Esophagus muscularis mucosa (tissue), 4 donors: ENCODE data around the gene KIRREL3. TPM values are rescaled to one million over a fixed set of nuclear protein-coding genes. Genes with fewer than 3 reads are reported as not detected.
A peak's percentile ranks its signal among the peaks of the same experiment; 100 is the strongest.

Source experiments
- DNase-seq: peaks from one replicate; pipeline ENCODE4 v3.0.0-alpha.2; 2017; ENCODE audit errors: extremely low spot score
- H3K27ac ChIP-seq, 4 donors: fragments of 200-600 bp; sonication (generic); replicated peaks in 1 of 4; 1 replicate in 3 of 4; 2 replicates in 1 of 4; pipeline ENCODE4 v1.5.1; 2016 to 2019; ENCODE audit warnings: mild to moderate bottlenecking in 1 of 4
- H3K27me3 ChIP-seq, 4 donors: fragments of 200-600 bp; sonication (generic); one replicate each; pipeline versions ENCODE4 v1.5.1 to v1.6.0; 2016 to 2019
- H3K36me3 ChIP-seq, 4 donors: fragments of 200-600 bp; sonication (generic); one replicate each; pipeline ENCODE4 v1.5.1; 2016 to 2019
- H3K4me1 ChIP-seq, 4 donors: fragments of 200-600 bp; sonication (generic); one replicate each; pipeline ENCODE4 v1.5.1; 2016 to 2019
- H3K4me3 ChIP-seq, 4 donors: fragments of 200-600 bp; sonication (generic); 1 replicate in 2 of 4; 2 replicates in 2 of 4; pipeline ENCODE4 v1.5.1; 2016 to 2019; ENCODE audit warnings: mild to moderate bottlenecking in 4 of 4, moderate library complexity in 1 of 4
- H3K9me3 ChIP-seq, 4 donors: fragments of 200-600 bp; sonication (generic); 1 replicate in 3 of 4; 2 replicates in 1 of 4; pipeline ENCODE4 v1.5.1; 2016 to 2019
- CTCF ChIP-seq, 3 experiments: fragments of 200-600 bp in 2 of 3; fragments of 450-650 bp in 1 of 3; sonication (generic) in 2 of 3; IDR thresholded peaks; one replicate each; pipeline ENCODE4 v1.5.1; 2017 to 2019; ENCODE audit warnings: antibody characterized with exemption in 3 of 3, mild to moderate bottlenecking in 2 of 3, moderate library complexity in 1 of 3
- EP300 ChIP-seq: sonication (generic); formaldehyde crosslinking; IDR thresholded peaks from one replicate; pipeline ENCODE4 v1.6.1; 2017; ENCODE audit warnings: antibody characterized with exemption
- POLR2A ChIP-seq: fragments of 450-650 bp; IDR thresholded peaks from one replicate; pipeline ENCODE4 v1.6.1; 2017; ENCODE audit warnings: antibody characterized with exemption, moderate library complexity, mild to moderate bottlenecking, low read depth
- POLR2AphosphoS5 ChIP-seq, 2 donors: sonication (generic); formaldehyde crosslinking; IDR thresholded peaks; one replicate each; pipeline ENCODE4 v1.6.1; 2017; ENCODE audit warnings: antibody characterized with exemption in 2 of 2
- WGBS: methylation state at CpG from one replicate; pipeline ENCODE4 v1.1.5; 2018; 5-methylcytosine and 5-hydroxymethylcytosine counted together
- intact Hi-C: fragments of 100-400 bp; cut with DNase I; formaldehyde crosslinking; loops from one replicate; pipeline ENCODE4 v1.15.1; 2023
- total RNA-seq, 4 donors: library from RNA; depleted of rRNA; stranded (reverse); fragments of >200 nt; gene quantifications; one replicate each; pipeline versions ENCODE4 v1.1.0 to v1.2.1, GENCODE V29; 2016

KIRREL3 gene
- 1 to 10 TPM; 1.7 to 6.5 (median 3.1) TPM for total RNA-seq

DNA sequence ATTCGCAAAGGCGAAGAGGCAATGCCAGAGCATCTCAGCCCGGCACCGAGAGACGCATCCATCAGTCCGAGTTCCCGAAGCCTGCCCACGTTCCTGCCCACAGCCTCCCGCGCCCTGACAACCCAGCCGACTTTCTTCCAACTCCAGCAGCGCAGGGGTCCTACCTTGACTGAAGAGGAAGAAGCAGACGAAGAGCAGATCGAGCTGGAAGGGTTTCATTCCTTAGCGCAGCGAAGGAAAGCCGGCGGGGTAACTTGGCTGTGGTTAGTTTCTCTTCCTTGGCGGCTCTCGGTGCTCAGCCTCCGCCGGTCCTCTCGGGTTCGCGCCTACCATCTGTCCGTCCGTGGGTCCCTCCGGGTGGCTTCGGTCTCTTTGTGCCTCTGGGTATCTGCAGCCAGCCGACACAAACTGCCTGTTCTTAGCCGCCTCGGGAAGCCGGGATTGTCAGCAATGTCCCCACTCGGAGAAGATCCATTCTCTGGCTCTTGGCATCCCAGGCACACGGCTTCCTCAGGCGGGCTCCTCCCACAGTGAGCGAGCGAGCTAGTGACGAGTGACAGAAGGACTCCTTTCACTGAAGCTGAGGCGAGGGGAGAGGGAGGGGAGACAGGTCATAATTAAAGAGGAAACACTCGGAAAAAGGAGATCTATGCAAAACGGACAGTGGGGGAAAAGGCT, at the start of gene KIRREL3:
Gene KIRREL3, minus strand, starts transcription at position 480 of the 678 bp plus-strand sequence.
- peaks cover 0 to 100% (median 37%) of the 10 kb centered on the region in 4 donors for H3K27me3 ChIP-seq
- 1% methylated on average over 37 of the region's 42 CpGs for WGBS
- TF ChIP-seq POLR2A, result no peak
- no peak for TF ChIP-seq EP300
- no peak for TF ChIP-seq POLR2AphosphoS5 (IDR thresholded peaks at IDR 0.05)
- DNase-seq, result no peak
- peak within 1 kb of the TSS; percentile 43 to 55 (median 45) for H3K4me3 ChIP-seq
- intact Hi-C loops, result no loop called here
- H3K9me3 ChIP-seq, result no peaks in the 10 kb centered on the region
- H3K27ac ChIP-seq, result peak within 1 kb of the TSS in 1 of 4 donors; percentile 33
- no peaks in the 10 kb centered on the region for H3K36me3 ChIP-seq
- peaks cover 11 to 28% (median 21%) of the 10 kb centered on the region in 4 donors for H3K4me1 ChIP-seq

DNA sequence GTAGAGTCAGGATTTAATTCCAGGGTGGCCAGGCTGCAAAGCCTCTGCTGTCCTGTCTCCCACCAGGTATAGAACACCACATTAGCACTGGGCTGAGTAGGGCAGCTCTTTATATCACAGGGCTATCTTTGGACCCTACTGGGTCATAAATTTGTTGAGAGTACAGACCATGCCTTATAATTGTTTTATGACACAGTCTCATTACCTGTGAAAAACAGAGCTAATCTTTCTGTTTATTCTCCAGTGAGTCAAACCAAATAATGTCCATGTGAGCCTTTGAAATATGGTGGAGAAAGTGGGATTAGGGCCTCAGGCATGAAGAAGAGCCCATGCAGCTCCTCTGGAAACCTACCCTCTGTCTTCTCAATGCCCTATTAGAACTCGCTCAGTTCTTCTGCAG, 49.6 kb upstream of the KIRREL3 start:
- 90% methylated on average over 1 of the region's 1 CpG for WGBS
- Histone ChIP-seq H3K4me3 (no peak overlapping the region), H3K36me3 (no peaks in the 10 kb centered on the region), H3K27ac (no peak overlapping the region), H3K27me3 (no peaks in the 10 kb centered on the region), H3K4me1 (no peaks in the 10 kb centered on the region), H3K9me3 (no peaks in the 10 kb centered on the region)
- TF ChIP-seq CTCF (IDR thresholded peaks at IDR 0.05) (no peak), EP300 (no peak)
- DNase-seq, result no peak
- intact Hi-C loops, result no loop called here

DNA sequence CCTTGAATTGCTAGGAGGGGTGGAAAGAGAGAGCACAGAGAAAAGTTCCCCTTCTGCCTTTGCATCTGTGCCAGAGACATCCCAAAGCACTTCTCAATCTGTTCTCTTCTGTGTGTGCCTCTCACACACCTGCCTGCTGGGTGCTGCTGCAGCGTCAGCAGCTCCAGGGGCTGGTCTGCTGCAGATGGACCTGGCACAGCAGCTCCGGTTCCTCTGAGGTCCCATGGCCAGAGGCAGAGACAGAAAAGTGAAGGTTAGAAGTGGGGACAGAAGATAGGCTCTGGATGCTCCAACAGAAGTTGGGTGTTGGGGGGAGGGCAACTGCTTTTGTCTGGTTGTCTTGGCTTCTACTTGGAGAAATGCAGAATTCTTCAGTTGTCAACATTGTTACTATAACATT, 48.9 kb upstream of the KIRREL3 start:
- no peak for TF ChIP-seq POLR2A
- no peak for TF ChIP-seq CTCF (IDR thresholded peaks at IDR 0.05)
- no peak for TF ChIP-seq POLR2AphosphoS5 (IDR thresholded peaks at IDR 0.05)
- no peak for TF ChIP-seq EP300
- H3K4me1 ChIP-seq, result no peaks in the 10 kb centered on the region
- no peaks in the 10 kb centered on the region for H3K36me3 ChIP-seq
- no peak for DNase-seq
- H3K27ac ChIP-seq, result no peak overlapping the region
- 85% methylated on average over 2 of the region's 2 CpGs for WGBS
- intact Hi-C loops, result no loop called here
- no peaks in the 10 kb centered on the region for H3K9me3 ChIP-seq
- H3K27me3 ChIP-seq, result no peaks in the 10 kb centered on the region
- no peak overlapping the region for H3K4me3 ChIP-seq

GRCh38 chr11:127044535-127044934, 44.0 kb upstream of the KIRREL3 start:
- intact Hi-C loops, result no loop called here
- no peaks in the 10 kb centered on the region for H3K27me3 ChIP-seq
- H3K4me3 ChIP-seq, result no peak overlapping the region
- 75% methylated on average over 1 of the region's 1 CpG for WGBS
- DNase-seq, result no peak
- no peak for TF ChIP-seq POLR2A
- TF ChIP-seq POLR2AphosphoS5 (IDR thresholded peaks at IDR 0.05), result no peak
- no peak for TF ChIP-seq CTCF (IDR thresholded peaks at IDR 0.05)
- TF ChIP-seq EP300, result no peak
- H3K4me1 ChIP-seq, result no peaks in the 10 kb centered on the region
- no peaks in the 10 kb centered on the region for H3K9me3 ChIP-seq
- no peaks in the 10 kb centered on the region for H3K36me3 ChIP-seq
- no peak overlapping the region for H3K27ac ChIP-seq

DNA sequence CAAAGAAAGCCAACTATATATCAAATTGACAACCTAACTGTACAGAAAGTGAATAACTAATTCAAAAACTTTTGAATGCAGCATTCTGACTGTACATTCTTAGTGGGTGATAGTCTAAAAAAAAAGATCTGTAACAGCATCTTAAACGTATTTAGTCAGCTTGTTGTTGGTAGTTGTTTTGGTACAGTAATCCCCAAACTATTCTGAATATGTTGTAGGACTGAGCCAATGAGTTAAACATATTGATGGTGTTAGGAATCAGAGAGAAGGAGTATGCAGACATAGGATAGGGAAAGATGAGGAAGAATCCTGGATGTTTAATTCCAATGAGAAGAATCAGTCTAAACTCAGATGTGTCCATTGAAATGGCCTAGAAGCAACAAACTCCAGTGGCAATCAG, 41.9 kb upstream of the KIRREL3 start:
- no peaks in the 10 kb centered on the region for H3K36me3 ChIP-seq
- no peak overlapping the region for H3K4me3 ChIP-seq
- no peaks in the 10 kb centered on the region for H3K9me3 ChIP-seq
- H3K4me1 ChIP-seq, result no peaks in the 10 kb centered on the region
- no peak for DNase-seq
- WGBS, result 74% methylated on average over 1 of the region's 1 CpG
- peaks cover 0 to 9% (median 0%) of the 10 kb centered on the region in 4 donors for H3K27me3 ChIP-seq
- H3K27ac ChIP-seq, result no peak overlapping the region
- intact Hi-C loops, result no loop called here
- TF ChIP-seq POLR2AphosphoS5 (IDR thresholded peaks at IDR 0.05), result no peak
- no peak for TF ChIP-seq EP300
- no peak for TF ChIP-seq CTCF (IDR thresholded peaks at IDR 0.05)
- TF ChIP-seq POLR2A, result no peak
